Vagina (tissue), 2 donors: Measurements from ENCODE around the gene TSHZ3.

Source experiments
- CTCF ChIP-seq, 3 experiments: fragments of 450-650 bp in 2 of 3; fragments of 200-600 bp in 1 of 3; sonication (generic) in 1 of 3; IDR thresholded peaks; one replicate each; pipeline ENCODE4 v1.5.1; 2017 to 2019; ENCODE audit warnings: antibody characterized with exemption in 3 of 3, mild to moderate bottlenecking in 2 of 3, moderate library complexity in 2 of 3
- POLR2A ChIP-seq, 2 donors: fragments of 450-650 bp; IDR thresholded peaks; one replicate each; pipeline ENCODE4 v1.6.1; 2017; ENCODE audit warnings: antibody characterized with exemption in 2 of 2, mild to moderate bottlenecking in 2 of 2, moderate library complexity in 2 of 2

GRCh38 chr19:31340042-31341025 is 8.9 kb downstream of the TSHZ3 start:
- TF ChIP-seq CTCF (IDR thresholded peaks at IDR 0.05) (no peak), POLR2A (IDR thresholded peaks at IDR 0.05) (no peak)
